Chondrocyte (in vitro differentiated cells): ENCODE measurements around the gene EPB41. TPM values are rescaled to one million over a fixed set of nuclear protein-coding genes. Genes with fewer than 3 reads are reported as not detected.

Experiments
- DNase-seq: peaks from one replicate; pipeline ENCODE4 v3.0.0; 2021; ENCODE audit warnings: mixed read lengths, low spot score
- H3K27ac Mint-ChIP-seq: one replicate; pipeline ENCODE4 v1.8.0; 2021; ENCODE audit warnings: mild to moderate bottlenecking, moderate library complexity, mixed read lengths; ENCODE audit not compliant: unreplicated experiment
- H3K27me3 Mint-ChIP-seq: 2 replicates; pipeline ENCODE4 v1.8.0; 2021; ENCODE audit warnings: low read depth, mixed read lengths
- H3K36me3 Mint-ChIP-seq: 2 replicates; pipeline ENCODE4 v1.8.0; 2021; ENCODE audit warnings: low read depth, mixed read lengths
- H3K4me1 Mint-ChIP-seq: 2 replicates; pipeline ENCODE4 v1.8.0; 2021; ENCODE audit warnings: low read depth, mild to moderate bottlenecking, mixed read lengths
- H3K4me3 Mint-ChIP-seq: one replicate; pipeline ENCODE4 v1.8.0; 2021; ENCODE audit warnings: mild to moderate bottlenecking, moderate library complexity, mixed read lengths; ENCODE audit not compliant: unreplicated experiment
- H3K9me3 Mint-ChIP-seq: 2 replicates; pipeline ENCODE4 v1.8.0; 2021; ENCODE audit warnings: low read depth, mixed read lengths
- total RNA-seq: library from RNA; stranded (reverse); gene quantifications from 3 replicates; pipeline ENCODE4 v1.2.1, GENCODE V29; 2021
- TF ChIP-seq, protein P1 (sequence below): fragments of 200-600 bp; sonication (generic); IDR thresholded peaks from 2 replicates; pipeline ENCODE4 v1.5.0; 2021; ENCODE audit warnings: antibody characterized with exemption, mild to moderate bottlenecking, moderate library complexity

The EPB41 gene
- total RNA-seq, 1 donor from 2014 or later = 17.7 TPM

DNA sequence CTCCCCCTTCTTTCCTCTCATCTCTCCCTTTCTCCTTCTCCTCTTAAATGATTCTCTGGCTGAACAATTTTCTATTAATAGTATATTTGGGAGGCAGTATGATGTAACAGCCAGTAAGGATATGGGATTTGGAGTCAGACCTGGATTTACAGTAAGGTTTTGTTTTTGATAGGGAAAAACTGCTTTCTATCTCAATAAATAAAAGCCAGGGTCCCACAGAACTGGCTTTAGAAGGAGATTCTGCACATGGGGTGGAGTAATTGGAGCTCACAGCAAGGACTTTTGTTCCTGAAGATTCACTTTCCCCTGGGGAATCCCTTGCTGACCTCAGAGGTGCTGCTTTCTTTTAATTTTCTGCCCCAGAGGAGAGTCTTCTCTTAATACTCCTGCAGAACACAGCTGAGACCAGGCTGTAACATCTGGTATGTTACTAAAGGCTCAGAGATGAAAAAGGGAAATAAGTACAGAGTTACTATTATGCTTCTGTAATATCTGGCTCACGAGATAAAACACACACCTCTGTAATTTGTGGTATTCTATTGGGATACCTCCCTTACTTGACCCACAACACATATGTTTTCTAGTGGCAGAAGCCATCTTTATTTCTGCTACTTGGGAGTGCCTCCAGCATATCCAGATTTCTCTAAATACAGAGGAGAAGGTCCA, 13.4 kb downstream of the EPB41 start:
- TF ChIP-seq, protein P1, sequence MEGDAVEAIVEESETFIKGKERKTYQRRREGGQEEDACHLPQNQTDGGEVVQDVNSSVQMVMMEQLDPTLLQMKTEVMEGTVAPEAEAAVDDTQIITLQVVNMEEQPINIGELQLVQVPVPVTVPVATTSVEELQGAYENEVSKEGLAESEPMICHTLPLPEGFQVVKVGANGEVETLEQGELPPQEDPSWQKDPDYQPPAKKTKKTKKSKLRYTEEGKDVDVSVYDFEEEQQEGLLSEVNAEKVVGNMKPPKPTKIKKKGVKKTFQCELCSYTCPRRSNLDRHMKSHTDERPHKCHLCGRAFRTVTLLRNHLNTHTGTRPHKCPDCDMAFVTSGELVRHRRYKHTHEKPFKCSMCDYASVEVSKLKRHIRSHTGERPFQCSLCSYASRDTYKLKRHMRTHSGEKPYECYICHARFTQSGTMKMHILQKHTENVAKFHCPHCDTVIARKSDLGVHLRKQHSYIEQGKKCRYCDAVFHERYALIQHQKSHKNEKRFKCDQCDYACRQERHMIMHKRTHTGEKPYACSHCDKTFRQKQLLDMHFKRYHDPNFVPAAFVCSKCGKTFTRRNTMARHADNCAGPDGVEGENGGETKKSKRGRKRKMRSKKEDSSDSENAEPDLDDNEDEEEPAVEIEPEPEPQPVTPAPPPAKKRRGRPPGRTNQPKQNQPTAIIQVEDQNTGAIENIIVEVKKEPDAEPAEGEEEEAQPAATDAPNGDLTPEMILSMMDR = no peak
- H3K9me3 Mint-ChIP-seq = no peaks in the 10 kb centered on the region
- peaks cover 27% of the 10 kb centered on the region for H3K4me1 Mint-ChIP-seq
- no peak for DNase-seq
- H3K27ac Mint-ChIP-seq = peak overlapping the region; percentile 93
- no peaks in the 10 kb centered on the region for H3K27me3 Mint-ChIP-seq
- H3K36me3 Mint-ChIP-seq = peaks cover 1% of the 10 kb centered on the region
- peak overlapping the region; percentile 50 for H3K4me3 Mint-ChIP-seq

DNA sequence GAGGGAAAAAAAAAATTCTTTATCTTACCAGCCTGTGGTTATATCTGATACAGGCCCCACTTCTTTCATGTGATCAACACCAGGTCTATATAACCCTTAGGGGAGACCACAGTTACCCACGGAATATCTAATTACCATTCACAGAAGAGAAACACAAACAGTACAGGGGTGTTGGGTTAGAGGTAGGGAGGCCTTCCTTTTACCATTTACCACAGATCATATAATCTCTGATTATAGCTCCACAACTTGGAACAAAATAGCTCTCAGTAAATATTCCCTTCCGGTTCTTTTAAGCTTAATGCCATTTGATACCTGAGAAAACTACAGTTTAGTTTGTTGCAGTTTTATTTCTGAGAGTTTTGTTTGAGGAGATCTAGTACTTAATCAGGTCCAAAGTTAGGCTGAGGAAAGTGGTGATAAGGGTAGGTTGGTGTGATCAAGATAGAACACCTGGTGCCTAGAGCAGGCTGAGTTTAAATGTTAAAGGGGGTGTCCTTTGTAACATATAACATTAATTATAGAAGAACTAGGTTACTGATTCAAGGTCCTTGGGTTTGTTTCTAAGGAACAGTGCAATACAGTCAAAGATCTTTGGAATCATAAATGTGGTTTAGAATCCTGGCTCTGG, 14.1 kb downstream of the EPB41 start:
- Mint-ChIP-seq H3K4me1 (peaks cover 27% of the 10 kb centered on the region), H3K4me3 (no peak overlapping the region), H3K36me3 (peaks cover 1% of the 10 kb centered on the region), H3K9me3 (no peaks in the 10 kb centered on the region), H3K27ac (peak overlapping the region; percentile 93), H3K27me3 (no peaks in the 10 kb centered on the region)
- DNase-seq = no peak
- TF ChIP-seq, protein P1 = no peak

DNA sequence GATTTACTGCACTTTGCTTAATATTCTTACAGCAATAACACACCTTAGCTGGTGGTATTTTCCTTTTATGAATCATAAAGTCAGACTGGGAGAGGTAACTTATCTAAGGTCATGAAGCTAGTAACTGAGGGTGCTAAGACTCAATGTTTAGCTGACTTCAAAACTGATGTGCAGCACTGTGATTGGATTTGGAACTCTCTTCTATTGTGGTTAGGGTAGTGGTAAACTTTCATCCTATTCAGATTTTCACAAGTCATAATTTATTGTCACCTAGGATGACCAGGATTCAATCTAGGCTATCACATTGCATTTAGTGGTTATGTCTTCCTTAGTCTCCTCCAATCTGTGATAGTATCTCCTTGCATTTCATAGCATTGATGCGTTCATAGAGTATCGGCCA, 18.9 kb downstream of the EPB41 start:
- no peak for DNase-seq
- H3K27me3 Mint-ChIP-seq = no peaks in the 10 kb centered on the region
- no peaks in the 10 kb centered on the region for H3K9me3 Mint-ChIP-seq
- H3K36me3 Mint-ChIP-seq = no peaks in the 10 kb centered on the region
- peaks cover 7% of the 10 kb centered on the region for H3K4me1 Mint-ChIP-seq
- TF ChIP-seq, protein P1 = no peak
- H3K27ac Mint-ChIP-seq = no peak overlapping the region
- H3K4me3 Mint-ChIP-seq = no peak overlapping the region

DNA sequence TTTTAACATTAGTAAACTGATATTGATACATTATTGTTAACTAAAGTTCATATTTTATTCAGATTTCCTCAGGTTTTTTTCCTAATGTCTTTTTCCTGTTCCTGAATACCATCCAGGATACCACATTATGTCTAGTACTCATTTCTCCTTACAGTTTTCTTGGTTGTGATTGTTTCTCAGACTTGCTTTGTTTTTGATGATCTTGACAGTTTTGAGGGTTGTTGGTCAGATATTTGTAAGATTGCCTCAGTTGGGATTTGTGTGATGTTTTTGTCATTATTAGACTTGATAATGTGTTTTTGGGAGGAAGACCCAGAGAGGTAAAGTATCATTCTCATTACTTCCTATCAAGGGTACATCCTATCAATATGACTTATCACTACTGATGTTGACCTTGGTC, 19.5 kb downstream of the EPB41 start:
- no peaks in the 10 kb centered on the region for H3K9me3 Mint-ChIP-seq
- DNase-seq = no peak
- H3K36me3 Mint-ChIP-seq = no peaks in the 10 kb centered on the region
- H3K4me1 Mint-ChIP-seq = peaks cover under 1% of the 10 kb centered on the region
- TF ChIP-seq, protein P1 = no peak
- H3K4me3 Mint-ChIP-seq = no peak overlapping the region
- no peak overlapping the region for H3K27ac Mint-ChIP-seq
- no peaks in the 10 kb centered on the region for H3K27me3 Mint-ChIP-seq

DNA sequence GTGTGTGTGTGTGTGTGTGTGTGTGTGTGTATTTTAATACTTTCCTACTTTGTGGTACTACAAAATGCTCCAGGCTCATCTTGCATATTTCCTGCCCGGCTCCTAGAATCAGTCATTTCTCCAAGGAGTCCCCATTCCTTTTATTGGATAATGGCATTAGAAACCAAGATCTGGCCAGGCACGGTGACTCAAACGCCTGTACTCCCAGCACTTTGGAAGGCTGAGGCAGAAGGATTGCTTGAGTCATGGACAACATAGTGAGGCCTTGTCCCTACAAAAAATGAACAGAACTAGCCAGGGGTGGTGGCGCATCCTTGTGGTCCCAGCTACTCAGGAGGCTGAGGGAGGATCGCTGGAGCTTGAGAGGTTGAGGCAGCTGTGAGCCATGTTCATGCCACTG, 20.3 kb downstream of the EPB41 start:
- TF ChIP-seq, protein P1 = no peak
- no peak overlapping the region for H3K4me3 Mint-ChIP-seq
- DNase-seq = no peak
- H3K27ac Mint-ChIP-seq = no peak overlapping the region
- no peaks in the 10 kb centered on the region for H3K27me3 Mint-ChIP-seq
- no peaks in the 10 kb centered on the region for H3K4me1 Mint-ChIP-seq
- H3K9me3 Mint-ChIP-seq = no peaks in the 10 kb centered on the region
- H3K36me3 Mint-ChIP-seq = no peaks in the 10 kb centered on the region
